WTC11 (cell line): ENCODE measurements around the gene CTDSP2. TPM values are rescaled to one million over a fixed set of nuclear protein-coding genes. Genes with fewer than 3 reads are reported as not detected.
"Not testable (repeated sequence)": the region's sequence is repeated elsewhere in the genome, so short reads cannot be mapped to it uniquely, and the experiment has no call there.

Source experiments
- ATAC-seq: fragments of 200-7000 bp; cut with Tn5 transposase; 2 replicates; pipeline ENCODE4 v1.10.0; 2021; ENCODE audit warnings: mild to moderate bottlenecking, moderate library complexity
- CTCF ChIA-PET: fragments of 300-600 bp; sonication (Branson Sonifier 250); formaldehyde crosslinking; loops from one replicate; lab custom pipeline; 2021; ENCODE audit warnings: antibody characterized with exemption; lab: Charles Lee
- POLR2A ChIA-PET: fragments of 350-600 bp; sonication (Branson Sonifier 250); formaldehyde crosslinking; loops from one replicate; lab custom pipeline; 2021; ENCODE audit warnings: antibody characterized with exemption; lab: Charles Lee
- DNase-seq: peaks from one replicate; pipeline ENCODE4 v3.0.0; 2021; ENCODE audit warnings: low spot score
- H3K27ac Mint-ChIP-seq: 2 replicates; pipeline ENCODE4 v1.8.0; 2021; ENCODE audit warnings: mixed read lengths
- H3K27me3 Mint-ChIP-seq: 2 replicates; pipeline ENCODE4 v1.8.0; 2021; ENCODE audit warnings: low read depth, mild to moderate bottlenecking, moderate library complexity, mixed read lengths
- H3K36me3 Mint-ChIP-seq: 2 replicates; pipeline ENCODE4 v1.8.0; 2021; ENCODE audit warnings: mixed read lengths
- H3K4me1 Mint-ChIP-seq: 2 replicates; pipeline ENCODE4 v1.8.0; 2022; ENCODE audit warnings: mixed read lengths
- H3K4me3 Mint-ChIP-seq: 2 replicates; pipeline ENCODE4 v1.8.0; 2021; ENCODE audit warnings: mild to moderate bottlenecking, moderate library complexity, mixed read lengths
- H3K9me3 Mint-ChIP-seq: 2 replicates; pipeline ENCODE4 v1.8.0; 2021; ENCODE audit warnings: mixed read lengths
- FOXK1 ChIP-seq: sonication (generic); formaldehyde crosslinking; IDR thresholded peaks from 2 replicates; pipeline ENCODE4 v1.8.0; 2022; ENCODE audit warnings: mild to moderate bottlenecking, moderate library complexity, missing genetic modification reagents
- GRHL2 ChIP-seq: fragments of 250-450 bp; sonication (Bioruptor Pico); IDR thresholded peaks from 2 replicates; pipeline ENCODE4 v1.8.0; 2022; ENCODE audit warnings: mild to moderate bottlenecking, moderate library complexity; ENCODE audit not compliant: insufficient replicate concordance, severe bottlenecking
- JAZF1 ChIP-seq: fragments of 250-450 bp; sonication (Bioruptor Pico); IDR thresholded peaks from 2 replicates; pipeline ENCODE4 v1.9.0; 2021; ENCODE audit warnings: moderate library complexity, mild to moderate bottlenecking, inconsistent platforms
- NFATC4 ChIP-seq: fragments of 250-450 bp; sonication (Bioruptor Pico); IDR thresholded peaks from 2 replicates; pipeline ENCODE4 v1.9.0; 2021; ENCODE audit warnings: mild to moderate bottlenecking
- NR2C2 ChIP-seq: sonication (generic); formaldehyde crosslinking; IDR thresholded peaks from 2 replicates; pipeline ENCODE4 v1.8.0; 2022; ENCODE audit warnings: mild to moderate bottlenecking, missing genetic modification reagents
- OVOL2 ChIP-seq: fragments of 250-450 bp; sonication (Bioruptor Pico); IDR thresholded peaks from 2 replicates; pipeline ENCODE4 v1.9.0; 2021; ENCODE audit warnings: mild to moderate bottlenecking, borderline replicate concordance
- SP1 ChIP-seq: sonication (generic); formaldehyde crosslinking; conservative IDR thresholded peaks from 2 replicates; pipeline ENCODE4 v1.8.1; 2022; ENCODE audit warnings: missing genetic modification reagents
- TEAD1 ChIP-seq: sonication (generic); formaldehyde crosslinking; IDR thresholded peaks from 2 replicates; pipeline ENCODE4 v1.8.0; 2022; ENCODE audit warnings: mild to moderate bottlenecking, missing genetic modification reagents
- ZBTB21 ChIP-seq: sonication (generic); formaldehyde crosslinking; IDR thresholded peaks from 2 replicates; pipeline ENCODE4 v1.8.1; 2023; ENCODE audit warnings: mild to moderate bottlenecking, missing genetic modification reagents, borderline replicate concordance
- ZNF138 ChIP-seq: sonication (generic); formaldehyde crosslinking; conservative IDR thresholded peaks from 2 replicates; pipeline ENCODE4 v1.8.1; 2022; ENCODE audit warnings: mild to moderate bottlenecking, moderate library complexity, missing genetic modification reagents
- ZNF396 ChIP-seq: fragments of 250-450 bp; sonication (Bioruptor Pico); IDR thresholded peaks from 2 replicates; pipeline ENCODE4 v1.8.0; 2021; ENCODE audit warnings: mild to moderate bottlenecking, moderate library complexity, borderline replicate concordance
- ZNF423 ChIP-seq: fragments of 250-450 bp; sonication (Bioruptor Pico); IDR thresholded peaks from 2 replicates; pipeline ENCODE4 v2.1.2; 2022; ENCODE audit warnings: mild to moderate bottlenecking, moderate library complexity
- total RNA-seq: library from RNA; stranded (reverse); gene quantifications from 3 replicates; pipeline ENCODE4 v1.2.3, GENCODE V29; 2021
- TF ChIP-seq, protein P1 (sequence below): sonication (generic); formaldehyde crosslinking; IDR thresholded peaks from 2 replicates; pipeline ENCODE4 v1.8.1; 2022; ENCODE audit warnings: missing genetic modification reagents, borderline replicate concordance
- TF ChIP-seq, protein P2 (sequence below): sonication (generic); formaldehyde crosslinking; conservative IDR thresholded peaks from 2 replicates; pipeline ENCODE4 v1.8.1; 2023; ENCODE audit warnings: mild to moderate bottlenecking, low read depth, missing genetic modification reagents, moderate library complexity
- TF ChIP-seq, protein P3 (sequence below): sonication (generic); formaldehyde crosslinking; IDR thresholded peaks from 2 replicates; pipeline ENCODE4 v1.8.0; 2022; ENCODE audit warnings: mild to moderate bottlenecking, missing genetic modification reagents
- TF ChIP-seq, protein P4 (sequence below): sonication (generic); formaldehyde crosslinking; IDR thresholded peaks from 2 replicates; pipeline ENCODE4 v1.8.1; 2022; ENCODE audit warnings: mild to moderate bottlenecking, moderate library complexity, missing genetic modification reagents
- TF ChIP-seq, protein P5 (sequence below): sonication (generic); formaldehyde crosslinking; IDR thresholded peaks from 2 replicates; pipeline ENCODE4 v1.8.1; 2022; ENCODE audit warnings: low read depth, mild to moderate bottlenecking, moderate library complexity, missing genetic modification reagents, borderline replicate concordance

CTDSP2 gene
- total RNA-seq, 1 experiment from 2014 or later: 122 TPM

DNA sequence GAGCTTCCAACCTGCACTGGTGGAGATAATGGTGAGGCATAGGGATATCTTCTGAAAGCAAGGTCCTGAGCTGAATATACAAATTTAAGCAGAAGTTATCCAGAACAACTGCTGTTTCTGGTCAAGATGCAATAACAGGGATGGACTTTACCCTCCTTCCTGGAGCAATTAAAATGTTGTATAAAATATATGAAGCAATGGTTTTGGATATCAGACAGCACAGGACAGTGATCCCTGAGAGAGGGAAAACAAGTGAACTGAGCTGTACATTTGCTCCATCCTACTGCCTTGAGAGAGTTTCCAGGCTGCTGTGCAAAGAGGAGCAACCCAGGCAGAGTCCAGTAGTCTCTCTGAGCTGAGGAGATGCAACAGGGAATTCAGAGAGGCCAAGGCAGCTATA, 36.0 kb upstream of the CTDSP2 start:
- TF ChIP-seq NR2C2 (no peak), FOXK1 (no peak), ZNF396 (no peak), JAZF1 (no peak), ZBTB21 (CRISPR knock-in tag) (no peak), ZNF423 (no peak), OVOL2 (CRISPR knock-in tag) (no peak), TEAD1 (no peak), ZNF138 (CRISPR knock-in tag) (no peak)
- TF ChIP-seq, protein P1, sequence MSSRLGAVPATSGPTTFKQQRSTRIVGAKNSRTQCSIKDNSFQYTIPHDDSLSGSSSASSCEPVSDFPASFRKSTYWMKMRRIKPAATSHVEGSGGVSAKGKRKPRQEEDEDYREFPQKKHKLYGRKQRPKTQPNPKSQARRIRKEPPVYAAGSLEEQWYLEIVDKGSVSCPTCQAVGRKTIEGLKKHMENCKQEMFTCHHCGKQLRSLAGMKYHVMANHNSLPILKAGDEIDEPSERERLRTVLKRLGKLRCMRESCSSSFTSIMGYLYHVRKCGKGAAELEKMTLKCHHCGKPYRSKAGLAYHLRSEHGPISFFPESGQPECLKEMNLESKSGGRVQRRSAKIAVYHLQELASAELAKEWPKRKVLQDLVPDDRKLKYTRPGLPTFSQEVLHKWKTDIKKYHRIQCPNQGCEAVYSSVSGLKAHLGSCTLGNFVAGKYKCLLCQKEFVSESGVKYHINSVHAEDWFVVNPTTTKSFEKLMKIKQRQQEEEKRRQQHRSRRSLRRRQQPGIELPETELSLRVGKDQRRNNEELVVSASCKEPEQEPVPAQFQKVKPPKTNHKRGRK: no peak
- TF ChIP-seq, protein P2, sequence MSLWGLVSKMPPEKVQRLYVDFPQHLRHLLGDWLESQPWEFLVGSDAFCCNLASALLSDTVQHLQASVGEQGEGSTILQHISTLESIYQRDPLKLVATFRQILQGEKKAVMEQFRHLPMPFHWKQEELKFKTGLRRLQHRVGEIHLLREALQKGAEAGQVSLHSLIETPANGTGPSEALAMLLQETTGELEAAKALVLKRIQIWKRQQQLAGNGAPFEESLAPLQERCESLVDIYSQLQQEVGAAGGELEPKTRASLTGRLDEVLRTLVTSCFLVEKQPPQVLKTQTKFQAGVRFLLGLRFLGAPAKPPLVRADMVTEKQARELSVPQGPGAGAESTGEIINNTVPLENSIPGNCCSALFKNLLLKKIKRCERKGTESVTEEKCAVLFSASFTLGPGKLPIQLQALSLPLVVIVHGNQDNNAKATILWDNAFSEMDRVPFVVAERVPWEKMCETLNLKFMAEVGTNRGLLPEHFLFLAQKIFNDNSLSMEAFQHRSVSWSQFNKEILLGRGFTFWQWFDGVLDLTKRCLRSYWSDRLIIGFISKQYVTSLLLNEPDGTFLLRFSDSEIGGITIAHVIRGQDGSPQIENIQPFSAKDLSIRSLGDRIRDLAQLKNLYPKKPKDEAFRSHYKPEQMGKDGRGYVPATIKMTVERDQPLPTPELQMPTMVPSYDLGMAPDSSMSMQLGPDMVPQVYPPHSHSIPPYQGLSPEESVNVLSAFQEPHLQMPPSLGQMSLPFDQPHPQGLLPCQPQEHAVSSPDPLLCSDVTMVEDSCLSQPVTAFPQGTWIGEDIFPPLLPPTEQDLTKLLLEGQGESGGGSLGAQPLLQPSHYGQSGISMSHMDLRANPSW: no peak
- TF ChIP-seq, protein P3, sequence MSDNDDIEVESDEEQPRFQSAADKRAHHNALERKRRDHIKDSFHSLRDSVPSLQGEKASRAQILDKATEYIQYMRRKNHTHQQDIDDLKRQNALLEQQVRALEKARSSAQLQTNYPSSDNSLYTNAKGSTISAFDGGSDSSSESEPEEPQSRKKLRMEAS: no peak
- TF ChIP-seq, protein P4, sequence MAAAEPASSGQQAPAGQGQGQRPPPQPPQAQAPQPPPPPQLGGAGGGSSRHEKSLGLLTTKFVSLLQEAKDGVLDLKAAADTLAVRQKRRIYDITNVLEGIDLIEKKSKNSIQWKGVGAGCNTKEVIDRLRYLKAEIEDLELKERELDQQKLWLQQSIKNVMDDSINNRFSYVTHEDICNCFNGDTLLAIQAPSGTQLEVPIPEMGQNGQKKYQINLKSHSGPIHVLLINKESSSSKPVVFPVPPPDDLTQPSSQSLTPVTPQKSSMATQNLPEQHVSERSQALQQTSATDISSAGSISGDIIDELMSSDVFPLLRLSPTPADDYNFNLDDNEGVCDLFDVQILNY: no peak
- POLR2A ChIA-PET: interaction anchor here (1.1 kb wide), 1 partner anchor 36 kb away, joined by 3 read pairs; the partner anchor contains the start of gene CTDSP2
- Mint-ChIP-seq H3K9me3 (peaks cover 4% of the 10 kb centered on the region; the same call in 1 of the 2 replicates), H3K36me3 (no peaks in the 10 kb centered on the region), H3K4me1 (no peaks in the 10 kb centered on the region), H3K27me3 (no peaks in the 10 kb centered on the region; the same call in none of the 2 replicates), H3K4me3 (no peak overlapping the region), H3K27ac (no peak overlapping the region)
- ATAC-seq (no peak), DNase-seq (no peak)
- CTCF ChIA-PET: interaction anchor here (1.1 kb wide), 1 partner anchor 17 kb away, joined by 3 read pairs; no protein-coding TSS in a partner anchor

DNA sequence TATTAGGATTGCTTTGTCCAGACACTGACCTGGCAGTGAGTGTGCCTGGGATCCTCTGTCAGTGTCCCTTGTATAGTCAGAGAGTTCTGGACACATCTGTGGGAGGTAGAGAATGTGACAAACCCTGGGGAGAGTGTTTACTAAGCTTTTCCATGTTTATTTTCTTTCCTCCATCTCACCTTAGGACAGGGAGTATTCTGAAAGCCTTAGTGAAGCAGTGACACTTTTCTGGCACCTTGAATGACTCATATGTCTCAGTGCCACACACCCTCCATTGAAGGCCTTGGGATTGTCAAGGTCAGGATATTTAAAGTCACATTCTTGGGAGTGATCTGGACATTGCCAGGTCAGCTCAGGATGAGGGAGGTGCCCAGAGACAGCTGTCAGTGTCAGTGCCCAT, 34.9 kb upstream of the CTDSP2 start:
- ATAC-seq (no peak), DNase-seq (no peak)
- Mint-ChIP-seq H3K4me3 (no peak overlapping the region), H3K27ac (no peak overlapping the region), H3K9me3 (peaks cover 4% of the 10 kb centered on the region; the same call in 1 of the 2 replicates), H3K36me3 (no peaks in the 10 kb centered on the region), H3K4me1 (no peaks in the 10 kb centered on the region), H3K27me3 (no peaks in the 10 kb centered on the region; the same call in 1 of the 2 replicates)
- CTCF ChIA-PET: interaction anchor here (1.1 kb wide), 1 partner anchor 48 kb away, joined by 3 read pairs; no protein-coding TSS in a partner anchor
- POLR2A ChIA-PET: no interaction called here
- TF ChIP-seq SP1 (CRISPR knock-in tag) (no peak), GRHL2 (CRISPR knock-in tag) (no peak), NFATC4 (CRISPR knock-in tag) (no peak)
- TF ChIP-seq, protein P5, sequence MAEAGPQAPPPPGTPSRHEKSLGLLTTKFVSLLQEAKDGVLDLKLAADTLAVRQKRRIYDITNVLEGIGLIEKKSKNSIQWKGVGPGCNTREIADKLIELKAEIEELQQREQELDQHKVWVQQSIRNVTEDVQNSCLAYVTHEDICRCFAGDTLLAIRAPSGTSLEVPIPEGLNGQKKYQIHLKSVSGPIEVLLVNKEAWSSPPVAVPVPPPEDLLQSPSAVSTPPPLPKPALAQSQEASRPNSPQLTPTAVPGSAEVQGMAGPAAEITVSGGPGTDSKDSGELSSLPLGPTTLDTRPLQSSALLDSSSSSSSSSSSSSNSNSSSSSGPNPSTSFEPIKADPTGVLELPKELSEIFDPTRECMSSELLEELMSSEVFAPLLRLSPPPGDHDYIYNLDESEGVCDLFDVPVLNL (CRISPR knock-in tag): no peak

DNA sequence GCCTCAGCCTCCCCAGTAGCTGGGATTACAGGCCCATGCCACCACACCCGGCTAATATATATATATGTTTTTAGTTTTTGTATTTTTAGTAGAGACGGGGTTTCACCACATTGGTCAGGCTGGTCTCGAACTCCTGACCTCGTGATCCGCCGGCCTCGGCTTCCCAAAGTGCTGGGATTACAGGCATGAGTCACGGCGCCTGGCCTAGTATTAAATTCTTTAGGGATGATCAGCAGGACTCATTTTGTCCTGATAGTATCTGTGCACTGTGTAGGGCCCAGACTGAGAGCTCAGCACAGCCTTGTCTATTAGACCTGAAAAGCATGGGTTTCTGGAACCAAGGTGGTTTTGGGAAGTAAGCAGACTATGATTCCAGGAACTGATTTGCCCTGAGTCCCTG, 34.5 kb upstream of the CTDSP2 start:
- POLR2A ChIA-PET, H3K27ac Mint-ChIP-seq, DNase-seq, H3K9me3 Mint-ChIP-seq, H3K4me3 Mint-ChIP-seq, H3K36me3 Mint-ChIP-seq, ATAC-seq, H3K27me3 Mint-ChIP-seq, H3K4me1 Mint-ChIP-seq: not testable (repeated sequence)
- CTCF ChIA-PET: interaction anchor here (1.1 kb wide), 1 partner anchor 48 kb away, joined by 3 read pairs; no protein-coding TSS in a partner anchor
